Measurements from ENCODE around the gene CEBPE.

The CEBPE gene

DNA sequence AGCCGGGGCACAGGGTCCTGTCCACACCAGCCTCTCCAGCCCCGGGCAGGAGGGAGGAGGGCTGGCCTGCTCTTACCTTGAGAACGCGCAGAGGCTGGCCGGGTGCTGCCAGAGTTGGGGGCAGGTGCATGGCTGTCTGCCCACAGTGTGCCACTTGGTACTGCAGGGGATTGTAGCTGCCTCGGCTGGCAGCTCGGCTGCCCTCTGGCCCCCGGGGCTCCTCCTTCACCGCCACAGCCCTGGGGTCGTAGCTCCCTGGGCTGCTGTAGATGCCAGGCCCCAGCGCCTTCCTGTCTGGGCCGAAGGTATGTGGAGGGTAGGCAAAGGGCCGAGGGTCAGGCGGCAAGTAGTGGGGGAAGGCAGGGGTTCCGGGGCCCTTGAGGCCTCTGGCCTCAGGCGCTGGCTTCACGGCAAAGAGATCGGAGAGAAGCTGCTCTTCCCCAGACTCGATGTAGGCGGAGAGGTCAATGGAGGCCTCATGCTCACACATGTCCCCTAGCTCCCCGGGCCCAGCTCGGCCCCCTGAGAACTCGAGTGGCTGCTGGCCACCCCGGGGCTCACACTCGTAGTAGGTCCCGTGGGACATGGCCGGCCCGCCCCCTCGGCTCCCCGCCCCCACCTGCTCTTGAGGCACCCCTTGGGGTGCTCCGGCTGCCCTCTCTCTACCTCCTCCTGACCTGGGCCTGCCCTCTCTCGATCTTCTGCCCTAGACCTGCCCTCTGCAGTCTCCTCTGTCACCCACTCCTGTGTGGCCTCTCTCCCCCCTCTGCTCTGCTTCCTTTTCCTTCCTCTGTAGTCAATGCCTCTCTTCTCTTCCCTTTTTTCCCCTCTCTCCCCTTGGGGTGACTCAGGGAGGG is at the start of gene CEBPE:
TSS of gene CEBPE (minus strand) at position 750 of the 857 bp plus-strand sequence. CDS start at position 586, 164 bp downstream.
- no peak for DNase-seq (ENCODE audit: low spot score)

DNA sequence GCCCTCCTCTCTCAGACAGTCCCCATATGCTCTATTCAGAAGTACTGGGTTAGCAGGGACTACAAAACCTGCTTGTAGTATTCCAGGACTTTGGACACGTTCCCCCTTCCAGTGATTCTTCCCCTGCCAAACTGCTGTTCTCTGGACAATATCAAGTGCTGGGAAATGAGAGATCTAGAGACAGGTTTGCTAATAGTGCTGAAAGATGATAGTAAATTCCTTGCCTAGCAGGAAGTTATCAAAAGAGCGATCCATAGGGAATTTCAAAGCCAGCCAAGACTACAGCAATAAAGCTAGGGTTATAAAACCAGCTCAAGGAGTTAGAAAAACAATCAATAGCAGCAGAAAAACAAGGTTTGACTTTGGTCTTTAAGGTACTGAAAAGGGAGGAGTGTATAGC is 49.2 kb upstream of the CEBPE start:
- DNase-seq (ENCODE audit: low spot score) = no peak

DNA sequence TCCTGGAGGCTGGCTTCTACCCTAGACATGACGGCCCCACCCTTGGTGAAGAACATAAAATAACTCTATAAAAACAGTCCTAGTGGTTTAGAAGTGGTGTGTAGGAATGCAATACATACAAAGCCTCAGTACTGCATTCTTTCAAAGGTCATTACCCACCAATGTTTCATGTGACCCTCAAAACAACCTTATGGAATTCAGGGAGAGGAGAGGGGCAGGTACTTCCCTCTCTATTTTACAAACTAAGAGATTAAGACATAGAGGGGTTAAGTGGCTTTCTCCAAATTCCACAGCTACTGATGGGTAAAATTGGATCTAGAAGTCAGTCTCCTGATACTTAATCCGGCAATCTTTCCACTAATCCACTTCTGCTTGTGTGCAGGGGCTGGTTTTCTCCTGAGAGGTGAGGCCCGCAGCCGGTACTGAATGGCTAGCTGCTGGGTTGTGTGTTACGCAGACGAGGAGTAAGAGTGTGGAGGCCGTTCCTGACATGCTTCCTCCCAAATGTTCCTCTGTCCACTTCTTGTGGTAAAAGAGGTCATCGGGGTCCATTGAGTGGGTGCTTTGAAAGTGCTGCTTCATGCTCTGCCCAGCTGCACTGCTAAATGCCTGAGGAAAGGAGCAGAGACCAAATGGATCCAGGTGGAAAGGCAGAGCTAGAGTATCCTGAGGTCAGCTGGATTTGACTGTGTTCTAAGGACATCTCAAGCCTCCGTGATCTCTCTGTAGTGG is 48.2 kb upstream of the CEBPE start:
- no peak for DNase-seq (ENCODE audit: low spot score)

DNA sequence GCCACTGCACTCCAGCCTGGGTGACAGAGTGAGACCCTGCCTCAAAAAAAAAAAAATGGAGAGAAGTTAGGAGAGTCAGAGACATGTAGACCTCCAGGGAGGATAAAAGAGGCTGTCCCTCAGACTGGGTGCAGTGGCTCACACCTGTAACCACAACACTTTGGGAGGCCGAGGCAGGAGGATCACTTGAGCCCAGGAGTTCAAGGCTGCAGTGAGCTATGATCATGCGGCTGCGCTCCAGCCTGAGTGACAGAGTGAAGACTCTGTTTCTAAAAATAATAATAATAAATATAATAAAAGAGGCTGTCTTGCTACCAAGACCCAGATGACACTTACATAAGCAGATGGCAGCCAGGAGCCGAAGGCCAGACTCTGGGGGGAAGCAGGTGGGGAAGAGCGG is 45.9 kb upstream of the CEBPE start:
- DNase-seq (ENCODE audit: low spot score) = no peak

DNA sequence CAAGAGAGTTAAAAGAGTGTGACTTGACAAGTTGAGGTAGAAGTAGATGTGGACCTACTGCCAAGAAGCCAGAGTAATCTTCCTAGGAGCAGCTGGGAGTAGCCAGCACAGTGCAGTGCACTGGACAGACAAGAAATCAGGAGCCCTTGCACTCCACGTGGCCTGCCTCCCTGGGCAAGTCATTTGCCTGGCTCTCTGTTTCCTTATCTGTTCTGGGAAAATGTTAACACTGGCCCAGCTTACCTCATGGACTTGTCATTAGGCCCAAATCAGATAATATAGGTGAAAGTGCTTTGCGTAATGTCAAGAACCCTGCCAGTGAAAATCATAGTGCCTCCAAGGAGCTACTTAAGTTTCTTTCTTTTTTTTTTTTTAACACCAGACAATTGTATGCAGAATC is 45.2 kb upstream of the CEBPE start:
- no peak for DNase-seq (ENCODE audit: low spot score)

DNA sequence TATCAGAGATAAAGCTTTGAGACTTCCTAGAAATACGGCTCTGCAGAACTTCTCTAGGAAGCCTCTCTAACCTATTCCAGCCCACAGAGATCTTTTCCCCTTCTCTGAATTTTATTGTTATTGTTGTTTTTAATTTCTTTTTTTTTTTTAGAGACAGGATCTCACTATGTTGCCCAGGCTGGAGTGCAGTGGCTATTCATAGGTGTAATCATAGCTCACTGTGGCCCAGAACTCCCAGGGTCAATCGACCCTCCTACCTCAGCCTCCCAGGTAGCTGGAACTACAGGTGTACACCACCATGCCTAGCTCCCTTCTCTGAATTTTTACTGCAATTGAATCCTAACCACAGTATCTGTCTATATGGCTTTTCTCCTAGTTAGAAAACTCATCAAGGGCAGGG is 44.8 kb upstream of the CEBPE start:
- no peak for DNase-seq (ENCODE audit: low spot score)

DNA sequence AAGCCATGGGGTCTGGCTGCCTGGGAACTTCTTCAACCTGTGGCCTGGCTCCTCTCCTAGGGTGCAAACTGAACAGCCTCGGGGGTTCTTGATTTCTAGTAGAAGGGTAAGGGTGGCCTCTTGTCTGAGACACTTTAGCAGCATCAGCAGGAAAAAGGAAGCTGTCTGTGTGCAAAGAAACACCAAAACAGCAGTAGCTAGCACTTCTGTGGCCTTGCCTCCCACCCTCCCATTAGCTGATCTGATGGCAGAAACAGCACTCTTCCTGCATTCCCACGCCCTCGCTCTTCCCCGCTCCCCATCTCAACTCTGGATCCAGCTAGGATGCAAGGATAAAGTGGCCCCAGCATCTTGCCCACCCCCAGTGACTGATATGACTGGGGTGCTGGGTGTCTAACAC is 43.7 kb upstream of the CEBPE start:
- DNase-seq (ENCODE audit: low spot score) = no peak

DNA sequence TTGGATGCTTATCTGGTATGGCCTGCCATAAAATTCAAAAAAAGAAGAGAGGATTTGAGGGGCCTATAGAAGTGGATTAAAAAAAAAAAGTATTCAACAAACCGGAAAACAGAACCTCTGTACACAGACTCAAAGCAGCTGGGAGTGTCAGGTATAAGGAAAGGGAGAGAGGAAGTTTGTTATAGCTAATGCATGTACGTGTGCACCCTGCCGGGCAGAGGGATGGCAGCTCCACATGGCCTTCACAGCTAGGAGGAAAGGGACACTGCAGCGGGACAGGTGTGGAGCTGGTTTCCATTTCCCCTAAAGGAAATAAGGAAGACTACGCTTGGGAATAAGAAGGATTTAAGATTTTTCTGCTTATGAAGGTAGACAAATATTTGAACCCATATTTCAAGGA is 43.0 kb upstream of the CEBPE start:
- DNase-seq (ENCODE audit: low spot score) = no peak

DNA sequence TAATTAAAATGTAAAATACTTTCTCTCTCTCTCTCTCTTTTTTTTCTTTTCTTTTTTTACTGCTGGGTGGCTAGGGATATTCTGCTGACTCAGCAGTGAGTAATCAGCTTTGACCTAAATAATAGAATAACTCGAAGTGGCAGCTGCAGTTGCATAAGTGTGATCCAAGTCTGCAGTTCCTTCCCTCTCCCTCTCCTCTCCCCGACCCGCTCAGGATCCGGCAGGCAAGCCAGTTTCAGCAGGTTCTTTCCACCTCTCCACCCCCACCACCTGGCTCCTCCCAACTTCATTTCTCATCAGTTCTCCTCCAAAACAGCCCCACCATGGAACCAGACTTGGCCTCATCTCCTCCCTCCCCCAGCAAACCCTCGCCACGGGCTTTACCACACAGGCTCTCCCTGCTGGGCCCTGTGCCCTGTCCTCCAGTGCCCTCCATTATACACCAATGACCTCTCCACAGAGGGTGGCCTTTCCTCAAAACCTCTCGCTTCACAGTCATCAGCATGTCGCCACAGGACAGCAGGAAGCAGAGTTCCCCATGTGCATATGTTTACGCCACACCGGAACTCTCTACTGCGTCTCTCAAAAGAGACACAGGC is 42.0 kb upstream of the CEBPE start:
- DNase-seq (ENCODE audit: low spot score) = no peak

DNA sequence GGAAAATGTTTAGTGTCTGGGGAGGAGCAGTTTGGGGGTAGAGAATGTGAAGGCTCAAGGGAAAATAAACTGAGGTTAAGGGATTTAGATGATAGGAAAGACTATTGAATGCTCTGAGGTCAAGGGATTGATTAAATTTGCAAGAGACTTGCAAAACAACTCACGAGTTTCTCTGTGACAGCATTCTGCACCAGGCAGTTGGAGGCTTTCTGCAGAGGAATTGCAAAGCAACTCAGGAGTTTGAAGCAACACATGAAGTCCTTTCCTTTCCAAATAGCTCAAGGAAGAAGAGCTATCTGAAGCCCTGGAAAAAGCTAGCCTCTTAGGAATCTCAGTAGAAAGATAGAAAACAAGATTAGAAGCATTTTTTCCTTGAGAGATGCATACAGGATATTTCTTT is 40.5 kb upstream of the CEBPE start:
- DNase-seq (ENCODE audit: low spot score) = no peak

DNA sequence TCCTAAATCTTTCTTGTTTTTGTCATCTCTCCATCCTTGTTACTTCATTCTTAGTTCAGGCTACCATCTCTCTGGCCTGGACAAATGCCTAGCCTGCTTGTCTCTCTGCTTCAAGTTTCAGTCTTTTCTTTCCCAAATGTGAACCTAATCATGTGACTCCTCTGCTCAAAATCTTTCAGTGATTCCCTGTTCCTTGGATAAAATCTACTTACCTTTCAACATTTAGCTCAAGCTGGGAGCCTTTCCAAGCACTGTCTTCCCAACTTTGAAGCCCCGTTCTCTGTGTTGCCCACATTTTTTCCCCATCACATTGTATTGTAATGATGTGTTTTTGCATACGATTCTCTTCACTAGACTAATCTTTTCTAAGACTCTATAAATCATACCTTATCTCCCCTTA is 39.7 kb upstream of the CEBPE start:
- DNase-seq (ENCODE audit: low spot score) = no peak

DNA sequence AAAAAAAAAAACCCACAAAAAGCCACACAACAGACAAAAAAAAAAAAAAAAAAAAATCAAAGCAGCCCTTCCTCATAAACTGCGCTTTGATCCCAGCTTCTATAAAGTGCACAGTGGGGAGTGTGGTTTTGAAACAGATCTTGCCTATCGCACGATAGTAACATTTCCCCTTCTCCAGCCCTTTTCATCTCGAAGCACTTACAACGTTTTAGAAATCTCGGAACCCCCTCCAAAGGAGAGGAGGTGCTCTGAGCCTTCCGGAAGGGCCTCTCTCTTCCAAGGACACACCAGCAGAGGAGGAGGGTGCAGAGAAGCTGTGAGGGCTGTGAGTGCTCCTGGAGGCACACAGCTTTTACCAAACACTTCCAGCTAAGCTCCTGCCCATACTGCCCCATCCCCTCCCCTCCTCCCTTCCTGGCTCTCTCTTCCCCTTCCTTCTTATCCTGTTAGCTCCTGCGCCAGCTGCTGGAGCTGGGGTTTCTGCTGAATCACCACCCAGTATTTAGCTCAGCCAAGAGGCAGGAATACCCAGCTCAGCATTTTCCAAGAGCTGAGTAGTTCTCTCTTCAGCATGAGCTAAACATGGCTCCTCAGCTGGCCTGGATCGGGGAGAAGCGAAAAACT is 36.0 kb upstream of the CEBPE start:
- peak; percentile 9 for DNase-seq (ENCODE audit: low spot score)

DNA sequence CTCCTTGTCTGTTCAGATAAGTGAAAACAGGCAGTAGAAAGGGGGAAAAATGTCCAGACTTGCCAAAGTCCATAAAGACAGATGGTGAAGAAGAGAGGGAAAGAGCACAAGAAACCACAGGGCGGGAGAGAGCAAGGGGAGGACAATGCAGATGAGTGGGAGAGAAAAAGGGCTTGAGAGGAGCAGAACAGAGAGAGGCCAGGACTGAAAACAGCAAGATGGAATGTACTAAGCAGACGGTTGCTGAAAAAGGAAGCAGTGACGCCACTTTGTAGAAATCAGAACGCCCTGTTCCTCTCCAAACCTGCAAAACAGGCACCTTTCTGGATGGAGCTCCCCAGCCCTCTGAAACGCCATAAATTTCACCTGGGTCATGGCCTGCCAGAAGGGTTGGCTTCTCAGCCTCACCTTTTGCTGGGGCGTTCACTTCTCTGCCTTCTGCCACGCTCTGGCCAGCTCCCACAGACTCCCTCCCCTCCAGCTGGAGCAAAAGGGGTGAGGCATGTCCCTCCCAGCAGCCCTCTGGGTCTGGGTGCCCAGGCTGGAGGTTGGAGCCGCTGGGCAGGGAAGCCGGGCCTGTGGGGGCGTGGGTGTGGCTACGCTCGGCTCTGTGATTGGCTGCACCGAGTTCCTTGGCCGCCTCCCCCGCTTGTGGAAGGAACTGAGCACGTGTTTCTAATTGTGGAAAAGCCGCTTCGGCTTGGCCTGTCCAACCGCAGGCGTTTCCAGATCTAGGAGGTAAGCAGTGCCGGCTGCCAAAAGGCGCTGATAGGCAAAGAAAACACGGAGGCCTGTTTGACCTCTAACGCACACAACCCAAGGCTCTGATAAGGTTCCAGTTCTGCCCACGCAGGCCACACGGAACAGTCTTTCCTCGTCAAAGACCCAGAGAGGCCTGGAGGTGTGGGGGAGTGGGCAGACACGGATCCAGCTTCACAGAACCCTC is 35.1 kb upstream of the CEBPE start:
- DNase-seq (ENCODE audit: low spot score) = no peak

DNA sequence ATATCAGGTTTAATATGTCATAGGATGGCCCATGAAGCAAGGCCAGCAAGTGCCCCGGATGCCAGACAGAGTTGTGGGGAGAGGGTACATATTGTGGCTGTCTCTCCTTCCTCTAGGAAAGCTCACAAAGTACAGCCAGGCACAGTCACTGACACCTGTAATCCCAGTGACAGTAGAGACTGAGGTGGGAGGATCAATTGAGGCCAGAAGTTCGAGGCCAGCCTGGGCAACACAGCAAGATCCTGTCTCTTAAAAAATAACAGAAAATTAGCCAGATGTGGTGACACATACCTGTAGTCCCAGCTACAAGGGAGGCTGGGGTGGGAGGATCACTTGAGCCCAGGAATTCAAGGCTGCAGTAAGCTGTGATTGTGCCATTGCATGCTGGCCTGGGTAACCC is 32.3 kb upstream of the CEBPE start:
- no peak for DNase-seq (ENCODE audit: low spot score)

DNA sequence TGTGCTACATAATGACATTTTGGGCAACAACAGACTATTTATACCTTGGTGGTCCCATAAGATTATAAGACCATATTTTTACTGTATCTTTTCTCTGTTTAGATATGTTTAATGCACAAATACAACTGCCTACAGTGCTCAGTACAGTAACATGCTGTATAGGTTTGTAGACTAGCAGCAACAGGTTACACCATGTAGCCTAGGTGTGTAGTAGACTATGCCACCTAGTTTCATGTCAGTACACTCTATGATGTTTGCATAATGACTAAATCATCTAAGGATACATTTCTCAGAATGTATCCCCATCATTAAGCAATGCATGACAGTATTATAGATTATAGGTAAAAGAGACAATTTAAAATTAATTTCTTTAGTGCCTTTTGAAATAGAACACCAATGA is 30.7 kb upstream of the CEBPE start:
- no peak for DNase-seq (ENCODE audit: low spot score)

DNA sequence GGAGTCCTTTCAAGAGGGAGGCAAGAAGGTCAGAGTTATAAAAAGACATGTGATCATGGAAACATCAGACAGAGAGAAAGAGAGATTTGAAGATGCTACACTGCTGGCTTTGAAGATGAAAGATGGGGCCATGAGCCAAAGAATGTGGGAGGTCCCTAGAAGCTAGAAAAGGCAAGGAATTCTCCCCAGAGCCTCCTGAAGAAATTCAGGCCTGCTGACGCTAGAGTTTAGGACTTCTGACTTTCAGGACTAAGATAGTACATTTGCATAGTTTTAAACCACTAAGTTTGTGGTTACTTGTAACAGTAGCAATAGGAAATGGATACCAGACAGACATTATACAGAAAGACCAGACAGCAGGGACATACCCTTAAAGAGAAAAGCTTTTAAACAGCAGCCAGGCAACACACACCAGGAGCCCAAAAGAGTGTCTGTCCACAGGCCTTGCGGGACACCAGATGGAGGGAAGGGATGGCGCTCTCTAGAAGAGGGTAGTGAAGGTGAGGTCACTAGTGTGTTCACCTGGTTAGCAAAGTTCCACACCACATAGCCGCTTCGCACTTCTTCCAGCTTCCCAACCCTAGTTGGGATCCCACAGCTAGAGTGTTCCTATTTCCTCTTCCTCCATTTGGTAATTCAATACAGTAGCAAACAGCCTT is 29.7 kb upstream of the CEBPE start:
- no peak for DNase-seq (ENCODE audit: low spot score)

DNA sequence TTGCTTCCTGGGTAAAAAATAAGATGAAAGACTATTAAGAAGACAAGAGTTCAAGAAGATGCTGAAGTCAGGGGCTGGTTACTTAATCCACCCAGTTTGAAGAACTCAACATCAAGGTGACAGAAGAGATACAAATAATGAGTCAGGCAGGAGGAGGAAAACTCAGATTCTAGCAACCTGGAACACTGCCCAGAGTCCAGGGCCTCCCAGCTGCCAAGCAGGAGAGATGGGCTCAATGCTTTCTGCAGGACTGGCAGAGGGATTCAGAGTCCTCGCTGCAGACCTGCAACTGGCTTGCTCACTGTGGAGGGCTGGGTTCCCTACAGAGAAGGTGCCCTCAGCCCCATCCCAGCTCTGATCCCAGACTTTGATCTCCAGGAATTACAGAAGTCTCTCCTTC is 28.6 kb upstream of the CEBPE start:
- DNase-seq (ENCODE audit: low spot score) = no peak

DNA sequence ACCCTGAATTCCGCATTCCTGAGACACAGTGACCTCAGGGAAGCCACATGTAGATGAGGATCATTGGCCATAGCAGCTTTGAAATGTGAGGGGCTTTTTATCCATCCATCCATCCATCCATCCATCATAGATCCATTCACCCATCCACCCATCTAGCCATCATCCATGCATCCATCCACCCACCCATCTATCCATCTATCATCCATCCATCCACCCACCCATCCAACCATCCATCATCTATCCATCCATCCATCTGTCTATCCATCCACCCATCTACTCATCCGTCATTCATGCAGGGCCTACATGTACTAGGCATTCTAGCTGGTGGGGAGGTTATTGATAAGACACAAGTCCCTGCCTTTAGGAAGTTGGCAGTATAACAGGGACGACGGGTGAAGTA is 27.9 kb upstream of the CEBPE start:
- no peak for DNase-seq (ENCODE audit: low spot score)

DNA sequence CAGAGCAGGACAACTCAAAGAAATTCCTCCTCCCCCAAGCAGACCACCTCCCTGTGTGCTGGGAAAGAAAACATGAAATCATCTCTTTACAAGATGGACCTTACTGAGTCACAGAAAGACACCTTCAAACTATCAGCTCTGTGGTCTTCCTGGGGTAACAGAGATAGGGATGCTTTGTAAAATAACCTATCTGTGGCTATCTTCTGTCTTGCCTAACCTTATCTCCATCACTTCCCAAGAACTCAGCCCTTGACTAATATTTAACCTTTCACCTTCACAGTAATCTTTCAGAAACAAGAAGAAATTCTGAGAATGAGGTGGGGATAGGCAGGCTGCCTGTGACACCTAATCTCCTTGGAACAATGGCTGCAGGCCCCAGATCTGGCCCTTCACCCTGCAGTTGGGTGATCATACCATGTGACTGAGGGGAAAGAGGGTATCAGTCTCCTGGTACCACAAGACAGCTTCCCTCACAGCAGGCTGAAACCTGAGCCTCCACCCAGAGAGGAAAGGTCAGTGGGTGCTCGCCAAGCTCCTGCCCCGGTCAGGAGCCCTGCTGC is 27.4 kb upstream of the CEBPE start:
- no peak for DNase-seq (ENCODE audit: low spot score)

DNA sequence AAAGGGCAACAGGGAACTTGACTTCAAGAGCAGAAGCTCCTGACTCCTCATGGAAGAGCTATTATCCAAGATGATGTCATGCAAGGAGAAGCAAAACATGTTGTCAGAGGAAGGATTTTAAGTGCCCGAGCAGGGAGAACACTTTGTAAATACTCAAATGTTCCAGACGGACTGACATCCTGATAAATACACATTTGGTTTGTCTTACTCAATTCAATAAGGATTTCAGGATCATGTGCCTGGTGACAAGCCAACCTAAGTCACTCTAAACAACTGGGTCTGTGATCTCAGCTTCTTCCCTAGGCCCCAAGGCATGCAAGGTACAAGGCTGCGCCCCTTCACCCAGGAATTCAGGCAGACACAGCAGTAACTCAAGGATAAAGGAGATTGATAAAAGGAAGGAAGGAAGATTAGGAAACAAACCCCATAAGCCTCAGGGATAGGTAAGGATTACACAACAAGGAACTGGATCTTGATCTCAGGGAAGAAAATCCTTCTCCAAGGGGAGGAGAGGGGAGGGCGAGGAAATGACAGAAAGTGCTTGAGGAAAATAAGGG is 26.8 kb upstream of the CEBPE start:
- no peak for DNase-seq (ENCODE audit: low spot score)
